ENCODE measurements around the gene RNF220. TPM values are rescaled to one million over a fixed set of nuclear protein-coding genes. Genes with fewer than 3 reads are reported as not detected.

The RNF220 gene
- total and polyA plus RNA-seq, 2 experiments from 2014 or later: 47.4 to 123 TPM

- no peak for DNase-seq
- peaks cover 15% of the 10 kb centered on the region for H3K4me1 ChIP-seq (ENCODE audit: insufficient read depth)
- H3K9me3 ChIP-seq (ENCODE audit: low read depth): no peaks in the 10 kb centered on the region
- H3K27ac ChIP-seq: no peak overlapping the region
- 97 to 100% methylated on average over 6 of the region's 6 CpGs for WGBS, 2 experiments (ENCODE audit: low coverage in 1 of 2, low lambda C conversion rate in 2 of 2, missing lambda C conversion rate in 2 of 2)
- H3K9ac ChIP-seq: no peak overlapping the region
- in situ Hi-C loops (cut with MboI): no loop called here
- H3K4me3 ChIP-seq: no peak overlapping the region
- H3F3A ChIP-seq (ENCODE audit: insufficient read depth): peaks cover 15% of the 10 kb centered on the region
- H3K4me2 ChIP-seq (ENCODE audit: unreplicated experiment): no peak overlapping the region
- H3K79me2 ChIP-seq (ENCODE audit: insufficient read depth): no peaks in the 10 kb centered on the region
- H3K9me2 ChIP-seq (ENCODE audit: insufficient read depth): no peaks in the 10 kb centered on the region
- no peaks in the 10 kb centered on the region for H4K20me1 ChIP-seq (ENCODE audit: insufficient read depth)
- H3K27me3 ChIP-seq (replicated peaks; ENCODE audit: insufficient read depth): no peaks in the 10 kb centered on the region
- no peaks in the 10 kb centered on the region for H3K36me3 ChIP-seq (ENCODE audit: low read depth)
- H2AFZ ChIP-seq: no peak overlapping the region
- TF ChIP-seq EZH2 (IDR thresholded peaks at IDR 0.05; ENCODE audit: insufficient read depth, poor library complexity, severe bottlenecking) (no peak), EZH2phosphoT487 (IDR thresholded peaks at IDR 0.05; ENCODE audit: insufficient read depth, low read depth) (no peak)
Observed at GRCh38 chr1:44613941-44614340, 208.9 kb downstream of the RNF220 start.

DNA sequence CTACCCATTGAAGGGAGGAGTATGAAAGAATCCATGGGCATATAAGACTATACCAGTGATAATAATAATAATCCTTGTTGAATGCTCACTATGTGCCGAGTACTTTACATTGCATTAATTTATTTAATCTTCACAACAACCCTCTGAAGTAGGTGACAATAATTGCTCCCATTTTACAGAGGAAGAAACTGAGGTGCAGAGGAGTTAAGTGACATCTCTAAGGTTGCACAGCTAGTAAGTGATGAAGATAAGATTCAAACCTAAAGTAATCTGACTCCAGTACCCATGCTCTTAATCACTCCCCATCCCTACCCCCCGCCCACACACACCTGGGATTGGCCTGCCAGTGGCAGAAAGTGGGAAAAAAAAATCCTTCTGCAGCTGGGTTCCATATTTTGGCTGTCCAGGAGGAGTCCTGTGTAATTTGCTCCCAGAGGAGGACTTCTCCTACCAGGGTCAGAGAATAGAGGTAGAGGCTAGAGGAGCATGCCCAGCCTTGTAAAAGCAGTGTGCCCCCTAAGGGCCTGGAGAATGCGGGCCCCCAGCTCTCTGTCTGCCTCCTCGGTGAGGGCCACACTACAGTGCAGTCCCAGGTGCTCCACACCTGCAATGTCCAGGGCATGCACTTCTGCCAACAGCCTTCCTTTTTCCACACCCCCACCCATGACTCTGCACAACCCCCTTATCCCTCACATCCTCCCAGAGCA, 211.4 kb downstream of the RNF220 start:
- Histone ChIP-seq H3K9ac (peak overlapping the region; percentile 66), H3F3A (ENCODE audit: insufficient read depth) (peaks cover 27% of the 10 kb centered on the region), H3K36me3 (ENCODE audit: low read depth) (no peaks in the 10 kb centered on the region), H3K9me3 (ENCODE audit: low read depth) (no peaks in the 10 kb centered on the region), H4K20me1 (ENCODE audit: insufficient read depth) (no peaks in the 10 kb centered on the region), H3K4me2 (ENCODE audit: unreplicated experiment) (peak overlapping the region; percentile 85), H3K27me3 (replicated peaks; ENCODE audit: insufficient read depth) (no peaks in the 10 kb centered on the region), H3K27ac (no peak overlapping the region), H3K9me2 (ENCODE audit: insufficient read depth) (no peaks in the 10 kb centered on the region), H3K4me1 (ENCODE audit: insufficient read depth) (peaks cover 37% of the 10 kb centered on the region), H3K79me2 (ENCODE audit: insufficient read depth) (no peaks in the 10 kb centered on the region), H3K4me3 (peak overlapping the region; percentile 78), H2AFZ (peak overlapping the region; percentile 85)
- WGBS, 2 experiments (ENCODE audit: low coverage in 1 of 2, low lambda C conversion rate in 2 of 2, missing lambda C conversion rate in 2 of 2): 82 to 85% methylated on average over 4 of the region's 4 CpGs
- TF ChIP-seq EZH2 (IDR thresholded peaks at IDR 0.05; ENCODE audit: insufficient read depth, poor library complexity, severe bottlenecking) (no peak), EZH2phosphoT487 (IDR thresholded peaks at IDR 0.05; ENCODE audit: insufficient read depth, low read depth) (no peak)
- in situ Hi-C loops (cut with MboI): no loop called here
- no peak for DNase-seq

DNA sequence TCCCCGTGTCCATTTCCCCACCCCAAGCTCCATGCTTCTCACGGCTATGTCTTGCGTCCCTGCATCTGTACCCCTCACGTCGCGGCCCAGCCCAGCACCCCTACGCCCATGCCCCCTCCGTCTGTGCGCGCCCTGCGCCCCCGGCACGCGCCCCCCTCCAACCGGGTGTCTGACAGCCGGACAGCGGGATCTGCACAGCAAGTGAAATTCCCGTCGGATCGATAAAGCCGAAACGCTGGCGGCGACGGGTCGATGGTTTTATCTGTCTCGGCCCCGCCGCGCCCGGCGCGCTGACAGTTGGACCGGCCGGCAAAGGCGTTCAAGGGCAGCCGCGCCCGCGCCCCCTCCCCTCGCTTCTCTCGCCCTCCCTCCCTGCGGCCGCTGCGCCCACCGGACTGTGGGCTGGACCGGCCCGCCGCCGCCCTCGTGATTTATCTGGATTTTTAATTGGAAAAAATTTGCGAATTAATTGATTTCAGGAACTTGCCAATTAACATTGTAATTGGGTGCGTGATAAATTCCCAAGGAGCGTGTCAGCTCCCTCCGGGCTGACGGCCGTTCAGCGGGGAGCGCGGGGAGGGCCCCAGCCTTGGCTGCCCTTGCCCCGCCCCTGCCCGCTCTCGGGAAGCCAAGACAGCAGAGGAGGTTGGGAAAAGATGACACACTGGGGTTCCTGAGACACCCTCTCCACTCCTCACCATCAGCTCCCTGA, 212.1 kb downstream of the RNF220 start:
- in situ Hi-C loops (cut with MboI): no loop called here
- Histone ChIP-seq H3K4me2 (ENCODE audit: unreplicated experiment) (peak overlapping the region; percentile 85), H3F3A (ENCODE audit: insufficient read depth) (peaks cover 27% of the 10 kb centered on the region), H3K36me3 (ENCODE audit: low read depth) (no peaks in the 10 kb centered on the region), H3K4me3 (peak overlapping the region; percentile 78), H3K79me2 (ENCODE audit: insufficient read depth) (no peaks in the 10 kb centered on the region), H3K4me1 (ENCODE audit: insufficient read depth) (peaks cover 44% of the 10 kb centered on the region), H2AFZ (peak overlapping the region; percentile 85), H3K27me3 (replicated peaks; ENCODE audit: insufficient read depth) (no peaks in the 10 kb centered on the region), H3K9me3 (ENCODE audit: low read depth) (no peaks in the 10 kb centered on the region), H3K27ac (no peak overlapping the region), H3K9me2 (ENCODE audit: insufficient read depth) (no peaks in the 10 kb centered on the region), H3K9ac (peak overlapping the region; percentile 66), H4K20me1 (ENCODE audit: insufficient read depth) (no peaks in the 10 kb centered on the region)
- TF ChIP-seq EZH2phosphoT487 (IDR thresholded peaks at IDR 0.05; ENCODE audit: insufficient read depth, low read depth) (no peak), EZH2 (IDR thresholded peaks at IDR 0.05; ENCODE audit: insufficient read depth, poor library complexity, severe bottlenecking) (no peak)
- peak; percentile 92 for DNase-seq
- WGBS, 2 experiments (ENCODE audit: low coverage in 1 of 2, low lambda C conversion rate in 2 of 2, missing lambda C conversion rate in 2 of 2): 2 to 4% methylated on average over 34 to 62 of the region's 63 CpGs

- WGBS, 2 experiments (ENCODE audit: low coverage in 1 of 2, low lambda C conversion rate in 2 of 2, missing lambda C conversion rate in 2 of 2): 20 to 27% methylated on average over 1 of the region's 1 CpG
- DNase-seq: no peak
- TF ChIP-seq EZH2 (IDR thresholded peaks at IDR 0.05; ENCODE audit: insufficient read depth, poor library complexity, severe bottlenecking) (no peak), EZH2phosphoT487 (IDR thresholded peaks at IDR 0.05; ENCODE audit: insufficient read depth, low read depth) (no peak)
- peak overlapping the region; percentile 85 for H3K4me2 ChIP-seq (ENCODE audit: unreplicated experiment)
- no peaks in the 10 kb centered on the region for H3K36me3 ChIP-seq (ENCODE audit: low read depth)
- peak overlapping the region; percentile 66; the same call in 1 of the 2 replicates for H3K9ac ChIP-seq
- H3K79me2 ChIP-seq (ENCODE audit: insufficient read depth): no peaks in the 10 kb centered on the region
- in situ Hi-C loops (cut with MboI): no loop called here
- no peak overlapping the region for H3K27ac ChIP-seq
- no peaks in the 10 kb centered on the region for H3K9me2 ChIP-seq (ENCODE audit: insufficient read depth)
- H3K27me3 ChIP-seq (replicated peaks; ENCODE audit: insufficient read depth): no peaks in the 10 kb centered on the region
- peak overlapping the region; percentile 85 for H2AFZ ChIP-seq
- H3K9me3 ChIP-seq (ENCODE audit: low read depth): no peaks in the 10 kb centered on the region
- peaks cover 50% of the 10 kb centered on the region for H3K4me1 ChIP-seq (ENCODE audit: insufficient read depth)
- H4K20me1 ChIP-seq (ENCODE audit: insufficient read depth): no peaks in the 10 kb centered on the region
- H3K4me3 ChIP-seq: peak overlapping the region; percentile 78
- peaks cover 27% of the 10 kb centered on the region for H3F3A ChIP-seq (ENCODE audit: insufficient read depth)
Observed at GRCh38 chr1:44617703-44618029, 212.6 kb downstream of the RNF220 start.
